SJCRH30 (cell line): ENCODE data around the gene CDH5. TPM values are rescaled to one million over a fixed set of nuclear protein-coding genes. Genes with fewer than 3 reads are reported as not detected.

Experiments
- DNase-seq, 2 experiments: peaks; one replicate each; pipeline ENCODE4 v3.0.0-alpha.2; 2015 to 2020
- H3K27ac ChIP-seq: fragments of 250-450 bp; sonication (Bioruptor Pico); 2 replicates; pipeline ENCODE4 v1.5.1; 2020; ENCODE audit warnings: mild to moderate bottlenecking, moderate library complexity
- H3K27me3 ChIP-seq: fragments of 250-450 bp; sonication (Bioruptor Pico); 2 replicates; pipeline ENCODE4 v1.5.1; 2020; ENCODE audit warnings: mild to moderate bottlenecking, moderate library complexity
- H3K36me3 ChIP-seq: fragments of 250-450 bp; sonication (Bioruptor Pico); 2 replicates; pipeline ENCODE4 v1.5.1; 2020; ENCODE audit warnings: mild to moderate bottlenecking, moderate library complexity
- H3K4me1 ChIP-seq: fragments of 250-450 bp; sonication (Bioruptor Pico); 2 replicates; pipeline ENCODE4 v1.5.1; 2020; ENCODE audit warnings: mild to moderate bottlenecking, moderate library complexity
- H3K4me3 ChIP-seq: fragments of 250-450 bp; sonication (Bioruptor Pico); 2 replicates; pipeline ENCODE4 v1.5.1; 2020; ENCODE audit warnings: mild to moderate bottlenecking, moderate library complexity
- H3K9me3 ChIP-seq: fragments of 250-450 bp; sonication (Bioruptor Pico); replicated peaks from 2 replicates; pipeline ENCODE4 v1.5.1; 2020; ENCODE audit warnings: mild to moderate bottlenecking, moderate library complexity
- total RNA-seq: library from RNA; depleted of rRNA; stranded (reverse); fragments of >200 nt; shearing (Covaris generic); gene quantifications from 2 replicates; pipeline ENCODE4 v1.2.3, GENCODE V29; 2014

CDH5 gene
- total RNA-seq, 1 experiment from 2014 or later, result 0.16 TPM

GRCh38 chr16:66388350-66389139 lies 22.1 kb downstream of the CDH5 start:
- no peak for DNase-seq
- Histone ChIP-seq H3K4me3 (no peak overlapping the region), H3K27ac (no peak overlapping the region), H3K27me3 (no peaks in the 10 kb centered on the region), H3K4me1 (peaks cover 2% of the 10 kb centered on the region), H3K9me3 (no peaks in the 10 kb centered on the region; the same call in 1 of the 2 replicates), H3K36me3 (no peaks in the 10 kb centered on the region)

DNA sequence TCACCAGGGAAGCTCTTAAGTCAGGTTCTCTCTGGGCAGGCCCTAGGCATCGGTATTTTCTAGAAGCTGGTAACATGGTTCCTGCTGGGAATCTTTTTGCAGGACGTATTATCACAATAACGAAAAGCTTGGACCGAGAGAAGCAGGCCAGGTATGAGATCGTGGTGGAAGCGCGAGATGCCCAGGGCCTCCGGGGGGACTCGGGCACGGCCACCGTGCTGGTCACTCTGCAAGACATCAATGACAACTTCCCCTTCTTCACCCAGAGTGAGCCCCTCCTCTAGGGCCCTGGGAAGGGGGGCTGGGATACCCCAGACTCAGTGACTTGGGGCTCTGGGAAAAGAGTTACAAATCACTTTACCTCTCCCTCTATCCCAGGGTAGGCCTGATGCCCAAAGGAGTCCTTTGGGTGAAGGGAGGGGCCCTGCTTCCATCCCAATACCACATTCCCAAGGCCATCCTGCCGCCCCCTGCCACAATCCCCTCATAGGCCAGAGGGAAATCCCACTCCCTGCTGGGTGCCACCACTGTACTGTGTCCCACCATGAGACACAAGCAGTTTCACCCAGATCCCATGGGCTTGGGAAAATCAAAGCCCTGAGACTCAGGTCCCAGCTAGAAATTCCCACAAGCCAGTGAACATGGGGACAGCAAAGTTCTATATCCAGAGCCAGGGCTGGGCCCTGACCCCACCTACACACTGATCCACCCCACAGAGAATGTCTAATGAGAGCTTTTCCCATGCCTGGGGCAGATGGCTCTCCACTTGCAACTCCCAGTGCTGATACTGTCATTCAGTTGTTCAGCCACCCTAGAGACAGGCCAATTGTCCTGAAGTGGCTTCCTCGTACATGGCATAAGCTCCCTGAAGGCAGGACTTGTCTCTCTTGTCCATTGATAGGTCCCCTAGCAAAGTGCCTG lies 23.0 kb downstream of the CDH5 start:
- DNase-seq, result no peak
- Histone ChIP-seq H3K9me3 (no peaks in the 10 kb centered on the region; the same call in 1 of the 2 replicates), H3K27me3 (no peaks in the 10 kb centered on the region), H3K36me3 (no peaks in the 10 kb centered on the region), H3K27ac (no peak overlapping the region), H3K4me3 (no peak overlapping the region), H3K4me1 (no peaks in the 10 kb centered on the region)

- DNase-seq, result peak in 1 of 2 experiments; percentile 2
- H3K27me3 ChIP-seq, result no peaks in the 10 kb centered on the region
- H3K4me3 ChIP-seq, result no peak overlapping the region
- H3K27ac ChIP-seq, result no peak overlapping the region
- H3K9me3 ChIP-seq, result no peaks in the 10 kb centered on the region; the same call in 1 of the 2 replicates
- no peaks in the 10 kb centered on the region for H3K4me1 ChIP-seq
- no peaks in the 10 kb centered on the region for H3K36me3 ChIP-seq
Measured at GRCh38 chr16:66390346-66391108, 24.0 kb downstream of the CDH5 start.

DNA sequence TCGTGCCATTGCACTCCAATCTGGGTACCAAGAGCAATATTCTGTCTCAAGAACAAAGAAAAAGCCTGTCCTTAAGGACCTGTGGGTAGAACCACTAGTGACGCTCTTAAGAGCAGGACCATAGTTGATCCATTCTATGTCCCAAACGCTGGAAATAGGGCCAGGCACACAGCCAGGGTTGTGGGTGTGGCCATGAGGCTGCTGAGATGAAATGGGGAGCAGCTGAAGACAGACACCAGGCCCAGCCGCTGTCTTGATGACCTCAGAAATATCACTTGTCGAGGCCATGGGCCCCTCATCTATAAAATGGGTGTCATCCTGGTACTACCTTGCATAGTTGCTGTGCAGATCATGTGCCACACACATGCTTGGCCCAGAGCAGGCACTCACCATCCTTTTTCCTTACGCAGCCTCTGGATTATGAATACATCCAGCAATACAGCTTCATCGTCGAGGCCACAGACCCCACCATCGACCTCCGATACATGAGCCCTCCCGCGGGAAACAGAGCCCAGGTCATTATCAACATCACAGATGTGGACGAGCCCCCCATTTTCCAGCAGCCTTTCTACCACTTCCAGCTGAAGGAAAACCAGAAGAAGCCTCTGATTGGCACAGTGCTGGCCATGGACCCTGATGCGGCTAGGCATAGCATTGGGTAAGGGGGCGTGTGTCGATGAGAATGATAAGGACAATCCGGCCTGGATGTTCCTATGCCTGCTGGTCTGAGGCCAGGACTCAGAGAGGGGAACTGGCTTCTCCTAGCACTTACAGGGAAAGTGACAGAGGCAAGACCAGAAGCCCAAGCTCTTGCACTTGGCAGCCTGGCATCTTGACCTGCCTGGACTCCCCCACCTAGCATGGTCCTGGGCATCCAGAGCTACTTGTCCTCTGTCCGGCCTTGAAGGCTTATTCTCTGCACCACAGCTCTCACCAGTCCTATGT lies 25.5 kb downstream of the CDH5 start:
- DNase-seq, result peak in 1 of 2 experiments; percentile 8
- no peaks in the 10 kb centered on the region for H3K27me3 ChIP-seq
- no peaks in the 10 kb centered on the region for H3K9me3 ChIP-seq
- H3K27ac ChIP-seq, result no peak overlapping the region
- H3K36me3 ChIP-seq, result no peaks in the 10 kb centered on the region
- no peaks in the 10 kb centered on the region for H3K4me1 ChIP-seq
- H3K4me3 ChIP-seq, result no peak overlapping the region

DNA sequence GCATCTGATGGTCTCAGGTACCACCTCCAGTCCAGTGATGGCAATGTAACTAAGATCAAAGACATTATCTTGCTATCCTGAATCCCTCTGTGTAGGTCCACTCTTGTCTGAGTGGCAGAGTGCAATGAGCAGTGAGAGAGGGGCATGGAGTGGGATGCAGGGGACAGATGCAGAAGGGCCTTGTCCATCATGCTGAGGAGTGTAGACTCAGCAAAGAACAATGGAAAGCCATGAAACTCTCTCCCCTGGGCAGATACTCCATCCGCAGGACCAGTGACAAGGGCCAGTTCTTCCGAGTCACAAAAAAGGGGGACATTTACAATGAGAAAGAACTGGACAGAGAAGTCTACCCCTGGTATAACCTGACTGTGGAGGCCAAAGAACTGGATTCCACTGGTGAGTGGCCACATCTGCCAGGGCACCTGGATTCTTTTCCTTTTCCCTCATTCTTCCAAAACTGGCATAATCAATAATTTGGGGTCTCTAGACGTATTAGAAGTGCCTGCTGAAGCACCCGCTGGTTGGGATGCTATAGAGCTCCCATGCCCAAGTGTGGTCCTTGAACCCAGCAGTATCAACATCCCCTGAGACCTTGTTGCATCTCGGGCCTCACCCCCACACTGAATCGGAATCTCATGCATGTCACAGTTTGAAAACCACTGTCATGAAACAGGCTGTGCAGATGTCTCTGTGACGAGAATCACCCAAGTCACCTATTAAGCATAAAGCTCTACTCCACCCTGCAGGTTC lies 29.5 kb downstream of the CDH5 start:
- no peak for DNase-seq
- no peaks in the 10 kb centered on the region for H3K27me3 ChIP-seq
- no peaks in the 10 kb centered on the region for H3K36me3 ChIP-seq
- H3K4me1 ChIP-seq, result no peaks in the 10 kb centered on the region; the same call in 1 of the 2 replicates
- H3K9me3 ChIP-seq, result no peaks in the 10 kb centered on the region
- no peak overlapping the region for H3K4me3 ChIP-seq
- H3K27ac ChIP-seq, result no peak overlapping the region

DNA sequence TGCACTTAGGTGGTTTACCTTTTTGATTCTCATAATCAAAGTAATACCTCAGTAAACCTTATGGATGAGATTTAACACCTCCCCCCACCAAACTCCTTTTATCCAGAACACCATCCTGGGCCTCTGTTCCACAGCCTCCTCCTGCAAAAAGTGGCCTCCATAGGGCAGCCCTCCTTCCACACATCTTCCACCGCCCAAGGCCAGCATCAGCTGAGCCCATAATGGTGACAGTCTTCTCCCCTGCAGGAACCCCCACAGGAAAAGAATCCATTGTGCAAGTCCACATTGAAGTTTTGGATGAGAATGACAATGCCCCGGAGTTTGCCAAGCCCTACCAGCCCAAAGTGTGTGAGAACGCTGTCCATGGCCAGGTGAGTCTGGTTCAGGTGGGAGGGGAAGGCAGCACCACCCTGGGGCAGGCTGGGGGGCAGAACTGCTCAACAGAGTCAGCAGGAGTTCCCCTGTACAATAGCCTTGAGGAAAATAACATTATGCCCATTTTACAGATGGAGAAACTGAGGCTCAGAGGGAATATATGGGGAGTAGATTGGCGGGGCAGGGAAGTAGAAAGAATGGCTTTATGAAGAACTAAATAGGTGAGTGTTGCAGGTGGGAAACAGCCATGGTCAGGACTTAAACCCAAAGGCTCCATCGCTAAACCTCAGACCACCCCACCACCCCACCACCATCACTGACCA lies 31.4 kb downstream of the CDH5 start:
- no peak overlapping the region for H3K4me3 ChIP-seq
- H3K27me3 ChIP-seq, result no peaks in the 10 kb centered on the region
- DNase-seq, result no peak
- H3K27ac ChIP-seq, result no peak overlapping the region
- H3K4me1 ChIP-seq, result no peaks in the 10 kb centered on the region; the same call in 1 of the 2 replicates
- no peaks in the 10 kb centered on the region for H3K36me3 ChIP-seq
- H3K9me3 ChIP-seq, result no peaks in the 10 kb centered on the region

- Histone ChIP-seq H3K27ac (no peak overlapping the region), H3K27me3 (no peaks in the 10 kb centered on the region), H3K4me3 (no peak overlapping the region), H3K4me1 (no peaks in the 10 kb centered on the region; the same call in 1 of the 2 replicates), H3K9me3 (no peaks in the 10 kb centered on the region), H3K36me3 (no peaks in the 10 kb centered on the region)
- DNase-seq, result no peak
Measured at GRCh38 chr16:66399031-66399430, 32.5 kb downstream of the CDH5 start.

- H3K4me1 ChIP-seq, result no peaks in the 10 kb centered on the region; the same call in 1 of the 2 replicates
- peaks cover 1% of the 10 kb centered on the region; the same call in 1 of the 2 replicates for H3K9me3 ChIP-seq
- no peak overlapping the region for H3K27ac ChIP-seq
- no peak overlapping the region for H3K4me3 ChIP-seq
- no peaks in the 10 kb centered on the region for H3K27me3 ChIP-seq
- peak; percentile 69 to 85 for DNase-seq
- H3K36me3 ChIP-seq, result no peaks in the 10 kb centered on the region
Measured at GRCh38 chr16:66399930-66400329, 33.4 kb downstream of the CDH5 start.

GRCh38 chr16:66400503-66401380 lies 34.3 kb downstream of the CDH5 start:
- Histone ChIP-seq H3K27me3 (no peaks in the 10 kb centered on the region), H3K9me3 (peaks cover 5% of the 10 kb centered on the region; the same call in 1 of the 2 replicates), H3K27ac (no peak overlapping the region), H3K36me3 (no peaks in the 10 kb centered on the region), H3K4me3 (no peak overlapping the region), H3K4me1 (no peaks in the 10 kb centered on the region; the same call in 1 of the 2 replicates)
- DNase-seq, result no peak

DNA sequence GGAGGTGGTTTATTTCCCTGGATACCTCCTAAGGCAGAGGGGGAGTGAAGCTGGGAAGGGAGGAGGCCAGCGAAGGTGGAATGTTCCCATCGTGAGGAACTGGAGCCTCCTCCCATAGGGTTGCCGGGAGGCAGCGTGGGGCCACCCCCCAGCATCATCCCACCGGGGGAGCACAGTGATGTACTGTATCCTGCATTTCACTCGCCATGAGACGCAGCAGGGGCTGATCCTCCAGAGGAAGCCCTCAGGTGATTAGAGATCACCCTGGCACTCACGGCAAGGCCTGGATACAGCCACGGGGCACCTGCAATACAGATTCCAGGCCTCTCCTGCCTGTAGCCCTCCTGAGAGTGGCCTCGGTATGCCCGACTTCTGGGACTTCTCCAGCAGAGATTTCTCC lies 35.1 kb downstream of the CDH5 start:
- H3K4me1 ChIP-seq, result no peaks in the 10 kb centered on the region; the same call in 1 of the 2 replicates
- H3K9me3 ChIP-seq, result peaks cover 5% of the 10 kb centered on the region; the same call in 1 of the 2 replicates
- no peaks in the 10 kb centered on the region for H3K27me3 ChIP-seq
- no peak overlapping the region for H3K27ac ChIP-seq
- no peaks in the 10 kb centered on the region for H3K36me3 ChIP-seq
- no peak for DNase-seq
- H3K4me3 ChIP-seq, result no peak overlapping the region

DNA sequence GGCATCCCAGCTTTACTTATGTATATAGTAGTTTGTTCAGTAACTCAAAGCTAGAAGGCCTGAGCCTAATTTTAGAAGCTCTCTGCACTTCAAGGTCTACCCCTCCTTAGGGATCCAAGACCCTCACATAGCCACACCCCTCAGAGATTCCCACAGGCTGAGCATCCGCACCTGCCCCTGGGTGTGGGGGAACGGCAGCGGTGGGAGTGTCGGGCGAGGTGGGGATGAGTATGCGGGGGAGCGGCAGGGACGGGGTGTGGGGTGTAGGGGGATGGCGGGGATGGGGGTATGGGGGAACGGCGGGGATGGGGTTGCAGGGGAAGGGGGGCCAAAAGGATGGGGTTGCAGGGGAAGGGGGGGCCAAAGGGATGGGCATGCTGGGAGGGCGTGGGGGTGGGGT lies 35.7 kb downstream of the CDH5 start:
- H3K4me3 ChIP-seq, result no peak overlapping the region
- no peak overlapping the region for H3K27ac ChIP-seq
- H3K4me1 ChIP-seq, result peaks cover 2% of the 10 kb centered on the region
- H3K36me3 ChIP-seq, result no peaks in the 10 kb centered on the region
- H3K9me3 ChIP-seq, result peaks cover 5% of the 10 kb centered on the region; the same call in 1 of the 2 replicates
- no peaks in the 10 kb centered on the region for H3K27me3 ChIP-seq
- no peak for DNase-seq
